T47D (cell line): ENCODE measurements around the gene MAP4K1.
"Not testable (repeated sequence)": the region's sequence is repeated elsewhere in the genome, so short reads cannot be mapped to it uniquely, and the experiment has no call there.

Experiments
- DNase-seq, 2 experiments: peaks; one replicate each; pipeline versions ENCODE4 v3.0.0 to v3.0.0-alpha.2; 2011 to 2012; ENCODE audit warnings: low read depth in 1 of 2, low spot score in 1 of 2
- JUND ChIP-seq: IDR thresholded peaks from 2 replicates; pipeline ENCODE4 v1.6.1; 2012; ENCODE audit warnings: low read depth
- in situ Hi-C: cut with HindIII; loops from 2 replicates; pipeline ENCODE4 v1.10.0; 2016; ENCODE audit warnings: low sequenced_read_pairs, low pct_unique_long_range_greater_than_20kb

The MAP4K1 gene

DNA sequence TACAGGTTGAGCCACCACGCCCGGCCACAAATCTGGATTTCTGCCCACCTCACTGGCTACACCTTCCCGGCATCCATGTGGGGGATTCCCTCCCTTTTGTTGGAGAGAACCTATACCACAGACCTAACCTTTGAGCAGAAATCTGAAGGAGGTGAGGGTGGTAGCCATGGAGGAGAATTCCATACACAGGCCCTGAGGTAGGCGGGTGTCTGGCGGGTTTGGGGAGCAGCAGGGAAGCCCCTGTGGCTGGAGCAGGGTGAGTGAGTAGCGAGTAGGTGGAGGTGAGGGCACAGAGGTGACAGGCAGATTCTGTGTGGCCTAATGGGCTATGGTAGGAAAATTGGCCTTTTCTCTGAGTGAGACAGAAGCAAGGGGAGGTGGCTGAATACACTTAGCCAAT is 11.8 kb upstream of the MAP4K1 start:
- DNase-seq = no peak

GRCh38 chr19:38626401-38626800 is 8.6 kb upstream of the MAP4K1 start:
- no peak for DNase-seq
- in situ Hi-C loops = no loop called here
- no peak for TF ChIP-seq JUND

More for the DNA sequence above, 11.8 kb upstream of the MAP4K1 start:
- in situ Hi-C loops = no loop called here
- no peak for TF ChIP-seq JUND

GRCh38 chr19:38624822-38625221 is 7.1 kb upstream of the MAP4K1 start:
- no peak for TF ChIP-seq JUND
- in situ Hi-C loops = no loop called here

GRCh38 chr19:38619361-38620174 is 1.8 kb upstream of the MAP4K1 start:
- TF ChIP-seq JUND = no peak
- in situ Hi-C loops = no loop called here
- no peak for DNase-seq

More at GRCh38 chr19:38624822-38625221, 7.1 kb upstream of the MAP4K1 start:
- DNase-seq = no peak

- in situ Hi-C loops = no loop called here
- TF ChIP-seq JUND = no peak
- DNase-seq = peak; percentile 93 to 98
Observed at GRCh38 chr19:38618590-38619360, 1.0 kb upstream of the MAP4K1 start, which contains the start of gene EIF3K. Gene EIF3K, plus strand, starts transcription at chr19:38619188. Its CDS starts 81 bp downstream, at chr19:38619269.

- no peak for DNase-seq
- in situ Hi-C loops = no loop called here
- TF ChIP-seq JUND = no peak
Observed at GRCh38 chr19:38617283-38617763, 430 bp downstream of the MAP4K1 start.

DNA sequence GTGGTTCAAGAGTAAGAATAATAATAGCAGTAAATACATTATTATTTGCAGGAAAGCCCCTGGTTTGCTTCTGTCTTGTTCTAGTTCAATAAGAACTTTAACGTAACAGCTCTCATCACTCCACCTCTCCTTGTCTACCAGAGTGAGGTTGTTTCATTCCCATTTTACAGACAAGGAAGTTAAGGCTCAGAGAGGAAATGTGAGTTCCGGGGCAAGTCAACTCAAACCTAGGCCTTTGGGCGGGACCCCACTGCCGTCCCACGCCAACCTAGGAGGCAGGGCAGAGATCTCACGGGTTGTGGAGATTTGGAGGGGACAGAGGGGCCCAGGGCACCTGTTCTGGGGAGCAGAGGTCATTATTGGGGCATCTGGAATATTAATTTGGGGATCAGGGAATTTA is 1.5 kb downstream of the MAP4K1 start:
- TF ChIP-seq JUND = no peak
- in situ Hi-C loops = no loop called here

DNA sequence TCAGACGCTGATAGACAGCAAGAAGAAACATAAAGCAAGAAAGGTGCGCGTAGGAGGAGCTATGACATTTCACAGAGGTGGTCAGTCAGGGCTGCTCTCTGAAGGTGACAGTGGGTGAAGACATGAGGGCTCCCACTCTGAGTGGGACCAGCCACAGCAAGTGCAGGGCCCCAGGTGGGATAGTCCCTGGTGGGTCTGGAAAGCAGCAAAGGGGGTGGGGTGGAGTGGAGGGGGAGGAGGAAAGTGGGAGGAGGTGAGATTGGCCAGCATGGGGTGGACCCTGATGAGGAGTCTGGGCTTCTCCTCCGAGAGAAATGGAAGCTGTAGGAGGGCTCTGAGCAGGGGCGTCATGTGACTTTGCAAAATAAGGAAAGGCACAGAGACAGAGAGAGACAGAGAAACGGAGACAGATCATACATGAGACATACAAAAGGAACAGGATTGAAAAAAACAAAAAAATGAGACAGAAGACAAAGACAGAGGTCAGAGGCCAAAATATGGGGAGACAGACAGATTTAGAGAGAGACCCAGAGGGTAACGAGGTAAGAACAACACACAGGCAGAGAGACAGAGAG is 2.7 kb downstream of the MAP4K1 start:
- DNase-seq = no peak
- in situ Hi-C loops = no loop called here
- TF ChIP-seq JUND = no peak

More for the DNA sequence above, 1.5 kb downstream of the MAP4K1 start:
- no peak for DNase-seq

DNA sequence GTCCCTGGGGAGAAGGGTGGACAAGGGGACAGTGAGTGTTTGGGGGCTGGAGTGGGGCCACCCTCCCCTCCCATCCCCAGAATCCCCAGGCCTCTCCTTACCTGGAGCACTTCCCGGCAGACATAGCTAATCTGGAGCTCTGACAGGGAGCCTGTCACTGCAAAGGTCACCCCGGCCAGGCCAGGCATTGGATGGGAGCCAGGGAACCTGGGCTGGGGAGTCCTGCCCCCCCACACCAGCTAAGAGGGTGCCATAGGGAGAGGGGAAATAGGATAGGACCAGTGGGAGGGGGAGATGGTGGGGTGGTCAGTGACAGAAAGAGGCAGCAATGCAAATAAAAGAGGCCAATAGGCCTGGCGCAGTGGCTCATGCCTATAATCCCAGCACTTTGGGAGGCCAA is 3.5 kb downstream of the MAP4K1 start:
- in situ Hi-C loops = no loop called here
- TF ChIP-seq JUND = no peak
- no peak for DNase-seq

GRCh38 chr19:38606131-38606530 is 11.6 kb downstream of the MAP4K1 start:
- no peak for DNase-seq
- no peak for TF ChIP-seq JUND
- in situ Hi-C loops = no loop called here

DNA sequence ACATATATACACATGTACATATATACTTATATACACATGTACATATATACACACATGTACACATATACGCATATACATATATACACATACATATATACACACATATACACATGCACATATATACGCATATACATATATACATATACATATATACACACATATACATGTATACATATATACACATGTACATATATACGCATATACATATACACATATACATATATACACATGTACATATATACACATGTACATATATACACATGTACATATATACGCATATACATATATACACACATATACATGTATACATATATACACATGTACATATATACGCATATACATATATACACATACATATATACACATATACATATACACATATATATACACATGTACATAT is 14.9 kb downstream of the MAP4K1 start:
- in situ Hi-C loops, DNase-seq: not testable (repeated sequence)

DNA sequence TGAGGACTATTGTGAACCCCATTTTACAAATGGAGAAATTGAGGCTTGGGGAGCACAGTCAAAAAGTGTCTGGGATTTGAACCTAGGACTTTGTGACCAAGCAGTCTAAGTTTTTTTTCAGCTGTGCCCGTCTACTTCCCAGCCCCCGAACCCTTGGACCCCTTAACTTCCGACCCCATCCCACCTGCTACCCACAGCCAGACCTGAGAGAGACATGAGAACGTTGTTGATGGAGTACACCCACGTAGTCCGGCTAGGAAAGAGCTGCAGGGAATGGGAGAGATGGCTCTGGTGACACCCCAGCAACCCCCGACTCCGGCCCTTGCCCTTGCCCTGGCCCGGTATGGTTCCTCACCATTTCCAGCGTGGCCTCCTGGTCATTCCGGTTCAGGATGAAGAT is 18.0 kb downstream of the MAP4K1 start:
- TF ChIP-seq JUND = no peak
- in situ Hi-C loops = no loop called here
- DNase-seq = no peak

- DNase-seq = peak in 1 of 2 experiments; percentile 25
- in situ Hi-C loops = no loop called here
- TF ChIP-seq JUND = no peak
Observed at GRCh38 chr19:38597075-38597474, 20.7 kb downstream of the MAP4K1 start.
